Fibroblast of skin of left quadriceps (primary cell): Measurements from ENCODE around the gene RTRAF.
A peak's percentile ranks its signal among the peaks of the same experiment; 100 is the strongest.

ENCODE experiments used
- DNase-seq, 2 experiments: peaks; one replicate each; pipeline ENCODE4 v3.0.0-alpha.2; 2013; ENCODE audit warnings: low read depth in 2 of 2

Gene RTRAF

GRCh38 chr14:52049271-52049670 lies 59.9 kb downstream of the RTRAF start:
- no peak for DNase-seq

GRCh38 chr14:52049721-52050588 lies 60.6 kb downstream of the RTRAF start:
- no peak for DNase-seq

- no peak for DNase-seq
These were observed 61.9 kb downstream of the RTRAF start for GRCh38 chr14:52051251-52051650.

- peak; percentile 84 to 86 for DNase-seq
These were observed 62.5 kb downstream of the RTRAF start for GRCh38 chr14:52051871-52052270.

GRCh38 chr14:52052288-52052943 lies 63.1 kb downstream of the RTRAF start:
- DNase-seq, result peak; percentile 92 to 94

- peak in 1 of 2 experiments; percentile 55 for DNase-seq
These were observed 63.7 kb downstream of the RTRAF start for GRCh38 chr14:52053044-52053443.

- no peak for DNase-seq
These were observed 65.3 kb downstream of the RTRAF start for GRCh38 chr14:52054678-52055077.

- no peak for DNase-seq
These were observed 65.8 kb downstream of the RTRAF start for GRCh38 chr14:52055167-52055566.

GRCh38 chr14:52058341-52058740 lies 69.0 kb downstream of the RTRAF start:
- DNase-seq, result no peak

- no peak for DNase-seq
These were observed 70.3 kb downstream of the RTRAF start for GRCh38 chr14:52059649-52060048.

- DNase-seq, result no peak
These were observed 70.7 kb downstream of the RTRAF start for GRCh38 chr14:52060080-52060479.
